ENCODE measurements around the gene RAX2. TPM values are rescaled to one million over a fixed set of nuclear protein-coding genes. Genes with fewer than 3 reads are reported as not detected.

RAX2 gene
- total RNA-seq, 1 donor from 2014 or later, result not detected

GRCh38 chr19:3788996-3789778 lies 17.2 kb upstream of the RAX2 start:
- TF ChIP-seq, protein P1, sequence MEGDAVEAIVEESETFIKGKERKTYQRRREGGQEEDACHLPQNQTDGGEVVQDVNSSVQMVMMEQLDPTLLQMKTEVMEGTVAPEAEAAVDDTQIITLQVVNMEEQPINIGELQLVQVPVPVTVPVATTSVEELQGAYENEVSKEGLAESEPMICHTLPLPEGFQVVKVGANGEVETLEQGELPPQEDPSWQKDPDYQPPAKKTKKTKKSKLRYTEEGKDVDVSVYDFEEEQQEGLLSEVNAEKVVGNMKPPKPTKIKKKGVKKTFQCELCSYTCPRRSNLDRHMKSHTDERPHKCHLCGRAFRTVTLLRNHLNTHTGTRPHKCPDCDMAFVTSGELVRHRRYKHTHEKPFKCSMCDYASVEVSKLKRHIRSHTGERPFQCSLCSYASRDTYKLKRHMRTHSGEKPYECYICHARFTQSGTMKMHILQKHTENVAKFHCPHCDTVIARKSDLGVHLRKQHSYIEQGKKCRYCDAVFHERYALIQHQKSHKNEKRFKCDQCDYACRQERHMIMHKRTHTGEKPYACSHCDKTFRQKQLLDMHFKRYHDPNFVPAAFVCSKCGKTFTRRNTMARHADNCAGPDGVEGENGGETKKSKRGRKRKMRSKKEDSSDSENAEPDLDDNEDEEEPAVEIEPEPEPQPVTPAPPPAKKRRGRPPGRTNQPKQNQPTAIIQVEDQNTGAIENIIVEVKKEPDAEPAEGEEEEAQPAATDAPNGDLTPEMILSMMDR (IDR thresholded peaks at IDR 0.05), result no peak
- no peak overlapping the region for H3K27ac ChIP-seq
- intact Hi-C loops (cut with DNase I), result no loop called here

GRCh38 chr19:3785938-3786824 lies 14.2 kb upstream of the RAX2 start, which contains the start of gene MATK:
Gene MATK, minus strand, starts transcription at chr19:3786381. Its CDS starts 1,246 bp downstream, at chr19:3785135.
- peaks cover 10% of the 10 kb centered on the region for H3K9me3 ChIP-seq
- TF ChIP-seq, protein P1 (IDR thresholded peaks at IDR 0.05), result no peak
- no peak for DNase-seq
- intact Hi-C loops (cut with DNase I), result no loop called here
- H3K4me1 ChIP-seq, result no peaks in the 10 kb centered on the region
- H3K27me3 ChIP-seq, result peaks cover 7% of the 10 kb centered on the region
- peak; percentile 38 for ATAC-seq
- H3K27ac ChIP-seq, result peak within 1 kb of the TSS; percentile 24
- H3K36me3 ChIP-seq, result no peaks in the 10 kb centered on the region
- H3K4me3 ChIP-seq, result peak within 1 kb of the TSS; percentile 51

More at GRCh38 chr19:3788996-3789778, 17.2 kb upstream of the RAX2 start:
- no peak for ATAC-seq
- Histone ChIP-seq H3K27me3 (peaks cover 2% of the 10 kb centered on the region), H3K9me3 (no peaks in the 10 kb centered on the region), H3K36me3 (no peaks in the 10 kb centered on the region), H3K4me3 (no peak overlapping the region), H3K4me1 (no peaks in the 10 kb centered on the region)
- DNase-seq, result no peak

GRCh38 chr19:3785451-3785937 lies 13.5 kb upstream of the RAX2 start:
- ATAC-seq, result peak; percentile 20

GRCh38 chr19:3784607-3785450 lies 12.8 kb upstream of the RAX2 start:
- Histone ChIP-seq H3K4me3 (peak overlapping the region; percentile 51), H3K4me1 (no peaks in the 10 kb centered on the region), H3K36me3 (no peaks in the 10 kb centered on the region), H3K27me3 (peaks cover 7% of the 10 kb centered on the region), H3K9me3 (peaks cover 14% of the 10 kb centered on the region), H3K27ac (no peak overlapping the region)
- TF ChIP-seq, protein P1 (IDR thresholded peaks at IDR 0.05), result no peak
- ATAC-seq (peak; percentile 72), DNase-seq (peak; percentile 76)
- intact Hi-C loops (cut with DNase I), result no loop called here

More at GRCh38 chr19:3785451-3785937, 13.5 kb upstream of the RAX2 start:
- Histone ChIP-seq H3K36me3 (no peaks in the 10 kb centered on the region), H3K9me3 (peaks cover 14% of the 10 kb centered on the region), H3K4me3 (peak overlapping the region; percentile 51), H3K27ac (peak overlapping the region; percentile 24), H3K4me1 (no peaks in the 10 kb centered on the region), H3K27me3 (peaks cover 7% of the 10 kb centered on the region)
- DNase-seq, result no peak
- TF ChIP-seq, protein P1 (IDR thresholded peaks at IDR 0.05), result no peak
- intact Hi-C loops (cut with DNase I), result no loop called here

All from upper lobe of right lung (tissue), 1 donor.